GM12892 (cell line): ENCODE data around the gene KHK.

Source experiments
- POLR2A ChIP-seq: IDR thresholded peaks from 2 replicates; pipeline ENCODE4 v1.6.1; 2011; ENCODE audit warnings: low read depth, low read length, control low read depth
- POLR2AphosphoS5 ChIP-seq: IDR thresholded peaks from 2 replicates; pipeline ENCODE4 v1.6.1; 2011; ENCODE audit warnings: low read depth, low read length, control low read depth

GRCh38 chr2:27117995-27118524, 31.5 kb downstream of the KHK start:
- TF ChIP-seq POLR2A (no peak), POLR2AphosphoS5 (no peak)
